Endometrium (tissue), 2 donors: ENCODE measurements around the gene BNC2.
"Not testable (repeated sequence)": the region's sequence is repeated elsewhere in the genome, so short reads cannot be mapped to it uniquely, and the experiment has no call there.

Source experiments
- FAIRE-seq: peaks from 2 replicates; lab custom pipeline; 2012; peaks lifted over from hg19 to GRCh38; lab: Jason Lieb, UNC
- donor health status: control.
- donor health status: control.

BNC2 gene, protein sequence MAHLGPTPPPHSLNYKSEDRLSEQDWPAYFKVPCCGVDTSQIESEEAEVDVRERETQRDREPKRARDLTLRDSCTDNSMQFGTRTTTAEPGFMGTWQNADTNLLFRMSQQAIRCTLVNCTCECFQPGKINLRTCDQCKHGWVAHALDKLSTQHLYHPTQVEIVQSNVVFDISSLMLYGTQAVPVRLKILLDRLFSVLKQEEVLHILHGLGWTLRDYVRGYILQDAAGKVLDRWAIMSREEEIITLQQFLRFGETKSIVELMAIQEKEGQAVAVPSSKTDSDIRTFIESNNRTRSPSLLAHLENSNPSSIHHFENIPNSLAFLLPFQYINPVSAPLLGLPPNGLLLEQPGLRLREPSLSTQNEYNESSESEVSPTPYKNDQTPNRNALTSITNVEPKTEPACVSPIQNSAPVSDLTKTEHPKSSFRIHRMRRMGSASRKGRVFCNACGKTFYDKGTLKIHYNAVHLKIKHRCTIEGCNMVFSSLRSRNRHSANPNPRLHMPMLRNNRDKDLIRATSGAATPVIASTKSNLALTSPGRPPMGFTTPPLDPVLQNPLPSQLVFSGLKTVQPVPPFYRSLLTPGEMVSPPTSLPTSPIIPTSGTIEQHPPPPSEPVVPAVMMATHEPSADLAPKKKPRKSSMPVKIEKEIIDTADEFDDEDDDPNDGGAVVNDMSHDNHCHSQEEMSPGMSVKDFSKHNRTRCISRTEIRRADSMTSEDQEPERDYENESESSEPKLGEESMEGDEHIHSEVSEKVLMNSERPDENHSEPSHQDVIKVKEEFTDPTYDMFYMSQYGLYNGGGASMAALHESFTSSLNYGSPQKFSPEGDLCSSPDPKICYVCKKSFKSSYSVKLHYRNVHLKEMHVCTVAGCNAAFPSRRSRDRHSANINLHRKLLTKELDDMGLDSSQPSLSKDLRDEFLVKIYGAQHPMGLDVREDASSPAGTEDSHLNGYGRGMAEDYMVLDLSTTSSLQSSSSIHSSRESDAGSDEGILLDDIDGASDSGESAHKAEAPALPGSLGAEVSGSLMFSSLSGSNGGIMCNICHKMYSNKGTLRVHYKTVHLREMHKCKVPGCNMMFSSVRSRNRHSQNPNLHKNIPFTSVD

DNA sequence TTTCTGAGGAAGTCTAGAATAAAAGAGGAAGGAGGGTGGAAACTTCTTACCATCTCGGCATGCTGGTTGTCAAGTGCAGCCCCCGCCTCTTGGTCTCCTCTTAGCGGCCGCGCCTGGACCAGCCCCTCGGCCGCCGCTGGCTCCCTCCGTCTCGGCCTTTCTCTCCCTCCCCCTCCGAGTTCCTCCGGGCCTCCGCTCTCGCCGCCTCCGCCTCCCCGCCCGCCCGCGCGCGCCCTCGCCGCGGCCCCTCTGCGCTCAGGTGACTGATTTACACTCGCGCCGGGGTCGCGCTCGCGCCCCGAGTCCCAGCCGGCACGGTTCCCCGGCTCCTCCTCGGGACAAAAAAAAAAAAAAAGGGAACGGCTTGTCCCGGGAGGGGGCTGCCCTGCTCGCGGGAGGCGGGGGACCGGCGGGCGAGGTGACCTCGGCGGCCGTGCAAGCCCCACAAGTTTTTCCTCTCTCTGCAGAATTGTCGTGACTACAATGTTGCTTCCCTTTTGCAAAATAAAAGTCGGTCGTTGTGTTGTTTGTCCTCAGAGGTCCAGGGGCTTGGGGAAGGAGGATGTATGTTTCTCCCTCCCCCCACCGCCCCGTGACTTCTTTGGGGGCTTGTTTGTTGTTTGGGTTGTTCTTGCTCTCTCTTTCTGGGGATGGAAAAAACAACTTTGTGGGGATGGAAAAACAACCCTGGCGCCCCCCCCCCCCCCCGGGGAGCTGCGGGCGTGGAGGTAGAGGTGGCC is at the start of gene BNC2:
Gene BNC2 (minus strand): TSS at position 75 of the 740 bp plus-strand sequence. CDS start 22 bp downstream, at position 53.
- no peak for FAIRE-seq

GRCh38 chr9:16918920-16919319 is 48.5 kb upstream of the BNC2 start:
- no peak for FAIRE-seq

- FAIRE-seq = no peak
Measured at GRCh38 chr9:16915126-16915831, 44.8 kb upstream of the BNC2 start.

DNA sequence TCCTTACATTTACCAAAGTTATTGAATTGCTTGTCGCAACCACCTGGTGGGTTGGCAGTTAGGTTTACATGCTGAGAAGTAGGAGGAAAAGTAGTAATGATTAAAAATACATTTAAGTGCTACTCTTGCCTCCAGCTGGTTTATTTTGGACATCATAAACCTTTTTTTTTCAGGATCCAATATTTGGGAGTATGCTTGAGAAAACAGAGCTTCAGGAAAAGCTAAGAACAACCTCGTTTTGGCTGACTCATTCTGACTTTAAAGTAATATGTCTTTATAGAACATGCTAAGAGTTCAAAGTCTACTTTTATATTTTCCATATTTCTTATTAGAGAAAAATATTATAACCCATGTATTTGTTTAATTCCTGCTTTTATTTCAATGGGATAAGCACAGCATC is 41.7 kb upstream of the BNC2 start:
- FAIRE-seq = no peak

- FAIRE-seq = not testable (repeated sequence)
Measured at GRCh38 chr9:16908206-16908605, 37.7 kb upstream of the BNC2 start.

DNA sequence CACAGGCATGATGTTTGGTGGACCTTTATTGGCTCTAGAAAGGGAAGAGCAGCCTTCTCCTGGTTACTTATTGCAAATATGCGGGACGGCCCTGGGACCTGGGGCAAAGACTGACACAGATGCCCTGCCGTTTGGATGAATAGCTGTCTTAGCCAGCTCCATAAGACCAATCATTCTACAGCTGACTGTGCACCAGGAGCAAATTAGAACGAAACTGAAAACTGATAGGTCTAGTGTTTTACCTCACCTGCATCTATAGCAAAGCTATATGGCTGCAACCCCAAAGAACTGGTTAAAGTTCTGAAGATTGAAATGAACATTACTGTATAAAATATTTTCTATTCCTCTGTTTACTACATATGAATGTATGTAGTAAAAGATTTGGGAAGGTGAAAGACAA is 34.2 kb upstream of the BNC2 start:
- no peak for FAIRE-seq

GRCh38 chr9:16901590-16901989 is 31.1 kb upstream of the BNC2 start:
- FAIRE-seq = no peak

DNA sequence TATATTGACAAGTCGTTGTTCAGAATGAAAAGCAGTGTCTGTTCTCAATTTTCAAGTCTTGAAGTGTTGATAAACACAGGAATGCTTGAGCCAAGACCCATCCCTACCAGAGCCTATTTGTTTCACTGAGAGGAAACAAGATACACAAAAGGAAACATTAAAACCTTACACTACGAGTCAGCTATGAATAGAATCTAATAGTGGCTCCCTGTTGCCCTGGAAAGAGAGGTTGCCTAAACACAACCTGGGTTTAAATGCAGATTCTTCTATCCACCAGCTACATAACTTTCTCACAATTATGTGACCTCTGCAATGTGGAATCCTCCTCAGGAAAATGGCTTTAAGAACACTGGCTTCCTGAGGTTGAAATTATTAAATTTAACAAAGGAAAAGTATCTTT is 29.1 kb upstream of the BNC2 start:
- FAIRE-seq = no peak

DNA sequence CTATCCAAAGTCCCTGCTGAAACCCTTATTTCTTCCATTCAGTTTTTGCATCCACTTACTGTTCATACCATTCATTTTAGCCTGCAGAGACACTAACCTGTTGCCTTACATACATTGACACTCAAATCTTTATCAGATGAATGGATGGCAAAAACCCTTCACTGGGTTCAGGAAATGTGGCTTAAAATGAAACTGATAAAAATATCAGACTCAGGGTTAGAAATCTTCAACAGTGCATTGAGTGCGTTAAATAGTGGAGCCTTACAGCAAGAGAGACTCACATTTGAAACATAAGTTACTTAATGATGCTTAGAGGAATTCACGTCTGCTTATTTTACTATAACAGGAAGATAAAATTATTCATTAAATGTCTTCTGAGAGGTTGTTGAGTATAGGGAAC is 28.0 kb upstream of the BNC2 start:
- no peak for FAIRE-seq

DNA sequence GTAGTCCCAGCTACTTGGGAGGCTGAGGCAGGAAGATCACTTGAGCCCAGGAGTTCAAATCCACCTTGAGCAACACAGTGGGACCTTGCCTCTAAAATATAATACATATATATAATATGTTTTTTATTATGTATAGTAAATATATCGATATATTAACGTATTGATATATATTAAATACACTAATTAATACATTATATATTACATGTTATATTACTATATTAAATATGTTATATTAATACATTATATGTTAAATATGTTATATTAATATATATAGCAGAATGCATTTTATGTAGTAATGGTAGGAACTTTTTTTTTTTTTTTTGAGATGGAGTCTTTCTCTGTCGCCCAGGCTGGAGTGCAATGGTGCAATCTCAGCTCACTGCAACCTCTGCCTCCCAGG is 18.1 kb upstream of the BNC2 start:
- peak; percentile 55 for FAIRE-seq

- no peak for FAIRE-seq
Measured at GRCh38 chr9:16885931-16886330, 15.5 kb upstream of the BNC2 start.

DNA sequence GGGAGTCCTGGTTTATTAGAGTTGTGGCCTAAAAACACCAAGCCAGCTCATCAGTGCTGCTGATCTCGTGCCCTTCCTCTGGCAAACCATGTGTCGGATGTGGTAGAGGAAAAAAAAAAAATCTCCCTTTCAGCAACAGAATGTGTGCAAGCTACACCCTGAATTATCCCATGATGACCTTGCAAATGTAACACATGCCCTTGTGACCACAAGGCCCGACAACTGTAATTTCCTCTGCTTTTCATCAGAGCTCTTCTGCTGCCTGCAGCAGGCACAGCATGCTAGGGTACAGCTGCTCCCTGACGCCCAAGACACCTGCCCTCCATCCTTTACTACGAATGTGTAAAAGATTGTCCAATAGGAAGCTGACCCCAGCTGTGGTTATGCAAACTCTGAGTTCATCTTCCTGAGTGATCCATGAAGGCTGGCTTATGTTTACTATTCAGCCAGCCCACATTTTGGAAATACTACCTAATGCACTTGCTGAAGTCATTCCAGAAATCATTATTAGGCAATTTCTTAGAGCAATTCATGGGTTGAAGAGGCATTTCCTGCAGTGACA is 14.6 kb upstream of the BNC2 start:
- FAIRE-seq = no peak

GRCh38 chr9:16884373-16884772 is 13.9 kb upstream of the BNC2 start:
- no peak for FAIRE-seq

DNA sequence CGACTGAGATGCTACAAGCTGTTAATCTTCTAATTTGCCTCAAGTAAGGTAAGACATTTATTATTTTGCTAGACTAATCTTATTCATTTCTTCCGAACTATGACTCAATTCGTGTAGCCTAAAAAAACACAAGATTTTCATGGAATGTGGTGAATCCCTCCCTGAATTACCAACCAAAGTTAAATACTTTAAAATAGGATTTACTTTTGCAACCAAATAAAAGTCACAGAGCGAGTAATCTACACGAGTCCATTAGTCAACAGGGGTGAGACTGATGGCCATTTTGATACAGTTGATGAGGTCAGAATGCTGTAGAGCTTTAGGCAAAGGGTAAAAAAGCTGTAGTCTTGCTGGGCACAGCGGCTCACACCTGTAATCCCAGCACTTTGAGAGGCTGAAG is 13.1 kb upstream of the BNC2 start:
- FAIRE-seq = no peak

DNA sequence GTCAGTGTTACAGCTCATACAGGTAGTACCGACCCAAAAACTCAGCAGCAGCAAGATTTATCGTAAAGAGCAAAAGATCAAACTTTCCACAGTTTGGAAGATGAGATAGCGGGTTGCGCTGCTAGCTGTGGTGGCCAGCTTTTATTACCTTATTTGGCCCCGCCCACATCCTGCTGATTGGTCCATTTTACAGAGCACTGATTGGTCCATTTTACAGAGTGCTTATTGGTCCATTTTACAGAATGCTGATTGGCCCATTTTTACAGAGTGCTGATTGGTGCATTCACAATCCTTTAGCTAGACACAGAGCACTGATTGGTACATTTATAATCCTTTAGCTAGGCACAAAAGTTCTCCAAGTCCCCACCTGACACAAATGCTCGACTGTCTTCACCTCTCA is 12.0 kb upstream of the BNC2 start:
- FAIRE-seq = not testable (repeated sequence)

DNA sequence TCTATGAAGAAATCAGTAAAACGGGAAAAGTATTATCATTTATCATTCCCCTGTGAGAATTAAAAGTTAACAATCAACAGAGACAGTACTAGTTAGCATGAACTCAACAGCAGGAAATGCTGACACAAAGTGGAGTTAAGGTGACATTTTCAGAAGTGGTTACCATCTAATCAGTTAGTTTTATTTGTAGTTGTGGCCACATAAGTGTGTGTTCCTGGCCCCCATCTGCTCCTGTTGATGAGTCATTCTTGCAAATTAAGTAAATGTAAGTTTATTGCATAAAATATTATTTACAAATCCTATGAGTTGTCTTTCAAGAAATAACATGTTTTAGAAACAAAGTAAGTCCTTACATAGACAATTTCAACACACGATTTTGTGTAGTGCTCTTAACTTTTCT is 8.9 kb upstream of the BNC2 start:
- FAIRE-seq = peak; percentile 8

- FAIRE-seq = no peak
Measured at GRCh38 chr9:16877256-16877655, 6.8 kb upstream of the BNC2 start.

DNA sequence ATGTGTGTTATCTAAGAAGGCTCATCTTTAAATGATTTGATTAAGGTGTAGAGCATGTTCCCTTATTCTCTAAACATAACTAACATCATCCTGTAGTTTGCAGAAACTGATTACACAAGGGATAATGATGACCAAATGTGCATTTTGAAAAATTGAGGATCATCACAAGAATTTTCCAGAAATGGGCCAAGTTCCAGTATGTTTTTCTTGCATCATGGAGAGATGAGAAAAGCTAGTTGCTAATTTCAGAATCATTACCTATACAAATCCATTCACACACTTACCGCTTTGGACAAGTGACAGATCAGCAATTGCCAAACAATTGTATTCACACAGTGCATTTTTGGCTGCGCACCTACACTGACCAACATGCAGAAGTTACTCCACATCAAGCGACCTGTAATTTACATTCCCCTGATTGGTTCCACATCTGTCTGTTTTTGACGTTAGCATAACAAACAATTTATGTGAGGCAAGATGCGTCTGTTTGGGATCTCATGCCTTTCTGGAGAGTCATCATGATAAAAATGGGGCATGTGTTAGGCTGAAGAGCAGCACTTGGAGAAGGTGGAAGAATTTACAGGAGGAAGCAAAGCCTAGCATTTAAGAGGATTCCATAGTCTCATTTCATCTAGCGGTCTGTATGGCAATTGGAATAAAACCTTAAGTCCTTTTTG is 2.8 kb upstream of the BNC2 start:
- FAIRE-seq = no peak

GRCh38 chr9:16871336-16872151 is 1.1 kb upstream of the BNC2 start:
- no peak for FAIRE-seq
